H9 (cell line): ENCODE measurements around the gene ARPC4. TPM values are rescaled to one million over a fixed set of nuclear protein-coding genes. Genes with fewer than 3 reads are reported as not detected.
A peak's percentile ranks its signal among the peaks of the same experiment; 100 is the strongest.

Source experiments
- DNase-seq: peaks from one replicate; pipeline ENCODE4 v3.0.0-alpha.2; 2017
- H2AFZ ChIP-seq: one replicate; pipeline ENCODE4 v1.6.1; 2013; ENCODE audit warnings: mild to moderate bottlenecking, low read length, control low read depth, moderate library complexity
- H2AK5ac ChIP-seq: 2 replicates; pipeline ENCODE4 v1.6.1; 2013; ENCODE audit warnings: low read length, control low read depth, mixed read lengths; ENCODE audit not compliant: insufficient read length
- H2BK120ac ChIP-seq: one replicate; pipeline ENCODE4 v1.6.1; 2013; ENCODE audit warnings: low read depth, mild to moderate bottlenecking, low read length, control low read depth, inconsistent platforms; ENCODE audit not compliant: poor library complexity, severe bottlenecking
- H2BK12ac ChIP-seq: 2 replicates; pipeline ENCODE4 v1.6.1; 2013; ENCODE audit warnings: low read length, control low read depth, mixed read lengths, low read depth; ENCODE audit not compliant: insufficient read length
- H2BK15ac ChIP-seq: 2 replicates; pipeline ENCODE4 v1.6.1; 2013; ENCODE audit warnings: low read depth, low read length, control low read depth
- H2BK20ac ChIP-seq: one replicate; pipeline ENCODE4 v1.6.1; 2013; ENCODE audit warnings: low read depth, mild to moderate bottlenecking, low read length, control low read depth, inconsistent platforms; ENCODE audit not compliant: poor library complexity, severe bottlenecking
- H2BK5ac ChIP-seq: 2 replicates; pipeline ENCODE4 v1.6.1; 2013; ENCODE audit warnings: low read length, control low read depth, mixed read lengths; ENCODE audit not compliant: insufficient read length
- H3K14ac ChIP-seq: 2 replicates; pipeline ENCODE4 v1.6.1; 2013; ENCODE audit warnings: low read length, control low read depth; ENCODE audit not compliant: insufficient read depth
- H3K18ac ChIP-seq: 2 replicates; pipeline ENCODE4 v1.6.1; 2013; ENCODE audit warnings: low read depth, mild to moderate bottlenecking, mixed read lengths, low read length, control low read depth; ENCODE audit not compliant: insufficient read length
- H3K23ac ChIP-seq: 2 replicates; pipeline ENCODE4 v1.6.1; 2013; ENCODE audit warnings: low read length, control low read depth, mixed read lengths, low read depth; ENCODE audit not compliant: insufficient read length
- H3K23me2 ChIP-seq: 2 replicates; pipeline ENCODE4 v1.6.1; 2013; ENCODE audit warnings: low read depth, mild to moderate bottlenecking, mixed read lengths, low read length, control low read depth; ENCODE audit not compliant: insufficient read length, poor library complexity, severe bottlenecking
- H3K27ac ChIP-seq: 2 replicates; pipeline ENCODE4 v1.5.1; 2013; ENCODE audit warnings: low read length, control low read depth, mixed read lengths, low read depth; ENCODE audit not compliant: insufficient read length
- H3K27me3 ChIP-seq: 2 replicates; pipeline ENCODE4 v1.6.1; 2013; ENCODE audit warnings: low read length, control low read depth, inconsistent platforms; ENCODE audit not compliant: insufficient read depth
- H3K4ac ChIP-seq: 2 replicates; pipeline ENCODE4 v1.6.1; 2013; ENCODE audit warnings: low read depth, mild to moderate bottlenecking, control low read depth, inconsistent platforms, low read length, moderate library complexity
- H3K4me1 ChIP-seq: 2 replicates; pipeline ENCODE4 v1.6.1; 2013; ENCODE audit warnings: low read length, control low read depth, inconsistent platforms; ENCODE audit not compliant: insufficient read depth
- H3K4me2 ChIP-seq: 2 replicates; pipeline ENCODE4 v1.6.1; 2013; ENCODE audit warnings: low read length, control low read depth, mixed read lengths; ENCODE audit not compliant: insufficient read length, insufficient read depth
- H3K56ac ChIP-seq: 2 replicates; pipeline ENCODE4 v1.6.1; 2013; ENCODE audit warnings: low read depth, mild to moderate bottlenecking, mixed read lengths, low read length, control low read depth; ENCODE audit not compliant: insufficient read length
- H3K79me1 ChIP-seq: 2 replicates; pipeline ENCODE4 v1.6.1; 2013; ENCODE audit warnings: low read depth, mild to moderate bottlenecking, moderate library complexity, low read length, control low read depth, inconsistent platforms; ENCODE audit not compliant: insufficient read depth, poor library complexity, severe bottlenecking
- H3K79me2 ChIP-seq: 2 replicates; pipeline ENCODE4 v1.6.1; 2013; ENCODE audit warnings: low read length, control low read depth, inconsistent platforms; ENCODE audit not compliant: insufficient read depth
- H3K9ac ChIP-seq: 2 replicates; pipeline ENCODE4 v1.6.1; 2013; ENCODE audit warnings: low read length, control low read depth, mixed read lengths; ENCODE audit not compliant: insufficient read length; ENCODE audit errors: extremely low read depth
- H3K9me3 ChIP-seq: one replicate; pipeline ENCODE4 v1.6.1; 2013; ENCODE audit warnings: low read depth, low read length, inconsistent platforms; ENCODE audit not compliant: control insufficient read depth
- H3T11ph ChIP-seq: one replicate; pipeline ENCODE4 v1.6.1; 2013; ENCODE audit warnings: mild to moderate bottlenecking, low read length, control low read depth, inconsistent platforms
- H4K20me1 ChIP-seq: one replicate; pipeline ENCODE4 v1.6.1; 2013; ENCODE audit not compliant: control insufficient read depth, insufficient read length, insufficient read depth
- H4K5ac ChIP-seq: 2 replicates; pipeline ENCODE4 v1.6.1; 2013; ENCODE audit warnings: low read depth, mild to moderate bottlenecking, mixed read lengths, low read length, control low read depth; ENCODE audit not compliant: insufficient read length
- H4K8ac ChIP-seq: replicated peaks from 2 replicates; pipeline ENCODE4 v1.6.1; 2013; ENCODE audit warnings: low read length, control low read depth, mixed read lengths, low read depth; ENCODE audit not compliant: insufficient read length
- H4K91ac ChIP-seq: 2 replicates; pipeline ENCODE4 v1.6.1; 2013; ENCODE audit warnings: low read depth, mild to moderate bottlenecking, moderate library complexity, mixed read lengths, low read length, control low read depth; ENCODE audit not compliant: insufficient read length
- H3K27ac Mint-ChIP-seq, 3 experiments: 2 replicates in 2 of 3; 3 replicates in 1 of 3; pipeline ENCODE4 v1.8.0; 2020 to 2021; ENCODE audit warnings: mixed read lengths in 3 of 3, mild to moderate bottlenecking in 1 of 3, moderate library complexity in 1 of 3
- H3K27me3 Mint-ChIP-seq: 2 replicates; pipeline ENCODE4 v1.8.0; 2021; ENCODE audit warnings: low read depth, mild to moderate bottlenecking, moderate library complexity, mixed read lengths
- H3K36me3 Mint-ChIP-seq, 3 experiments: 2 replicates in 2 of 3; 3 replicates in 1 of 3; pipeline ENCODE4 v1.8.0; 2020 to 2021; ENCODE audit warnings: low read depth in 3 of 3, mixed read lengths in 3 of 3; ENCODE audit not compliant: insufficient read depth in 1 of 3
- H3K4me1 Mint-ChIP-seq, 2 experiments: 2 replicates each; pipeline ENCODE4 v1.8.0; 2020; ENCODE audit warnings: mixed read lengths in 2 of 2
- H3K4me3 Mint-ChIP-seq, 2 experiments: 2 replicates in 1 of 2; 3 replicates in 1 of 2; pipeline ENCODE4 v1.8.0; 2020 to 2021; ENCODE audit warnings: mild to moderate bottlenecking in 2 of 2, mixed read lengths in 2 of 2, moderate library complexity in 1 of 2
- H3K9me3 Mint-ChIP-seq, 2 experiments: 2 replicates in 1 of 2; 3 replicates in 1 of 2; pipeline ENCODE4 v1.8.0; 2020; ENCODE audit warnings: mild to moderate bottlenecking in 2 of 2, mixed read lengths in 2 of 2, moderate library complexity in 1 of 2
- WGBS: extraction: QIAGEN DNeasy Blood & Tissue Kit; methylation state at CpG from one replicate; pipeline ENCODE4 v1.1.7; 2013; ENCODE audit warnings: missing lambda C conversion rate, low lambda C conversion rate, mixed read lengths; ENCODE audit not compliant: insufficient read length; ENCODE audit errors: extremely low coverage; 5-methylcytosine and 5-hydroxymethylcytosine counted together
- total RNA-seq: library from RNA; stranded (reverse); gene quantifications from 2 replicates; pipeline ENCODE4 v1.2.1, GENCODE V29; 2021
- TF ChIP-seq, protein P1 (sequence below): fragments of 200-600 bp; sonication (generic); conservative IDR thresholded peaks from 3 replicates; pipeline ENCODE4 v1.8.0; 2021; ENCODE audit warnings: antibody characterized with exemption, mild to moderate bottlenecking

Gene ARPC4
- total RNA-seq, 1 experiment from 2014 or later = 161 TPM

GRCh38 chr3:9769012-9769411 lies 23.9 kb upstream of the ARPC4 start:
- H4K91ac ChIP-seq = no peak overlapping the region

More at GRCh38 chr3:9769012-9769411, 23.9 kb upstream of the ARPC4 start:
- no peak overlapping the region for H2BK20ac ChIP-seq
- peaks cover 0 to 15% (median 2%) of the 10 kb centered on the region in 3 experiments; a peak in 3 of 7 replicates for H3K36me3 Mint-ChIP-seq
- no peak for DNase-seq
- H2BK12ac ChIP-seq = no peak overlapping the region
- H3K27ac ChIP-seq = no peak overlapping the region
- peak overlapping the region; percentile 63 to 76 for H3K4me3 Mint-ChIP-seq
- 100% methylated on average over 1 of the region's 5 CpGs for WGBS
- no peaks in the 10 kb centered on the region for H3K4me1 ChIP-seq
- H4K5ac ChIP-seq = no peak overlapping the region
- TF ChIP-seq, protein P1, sequence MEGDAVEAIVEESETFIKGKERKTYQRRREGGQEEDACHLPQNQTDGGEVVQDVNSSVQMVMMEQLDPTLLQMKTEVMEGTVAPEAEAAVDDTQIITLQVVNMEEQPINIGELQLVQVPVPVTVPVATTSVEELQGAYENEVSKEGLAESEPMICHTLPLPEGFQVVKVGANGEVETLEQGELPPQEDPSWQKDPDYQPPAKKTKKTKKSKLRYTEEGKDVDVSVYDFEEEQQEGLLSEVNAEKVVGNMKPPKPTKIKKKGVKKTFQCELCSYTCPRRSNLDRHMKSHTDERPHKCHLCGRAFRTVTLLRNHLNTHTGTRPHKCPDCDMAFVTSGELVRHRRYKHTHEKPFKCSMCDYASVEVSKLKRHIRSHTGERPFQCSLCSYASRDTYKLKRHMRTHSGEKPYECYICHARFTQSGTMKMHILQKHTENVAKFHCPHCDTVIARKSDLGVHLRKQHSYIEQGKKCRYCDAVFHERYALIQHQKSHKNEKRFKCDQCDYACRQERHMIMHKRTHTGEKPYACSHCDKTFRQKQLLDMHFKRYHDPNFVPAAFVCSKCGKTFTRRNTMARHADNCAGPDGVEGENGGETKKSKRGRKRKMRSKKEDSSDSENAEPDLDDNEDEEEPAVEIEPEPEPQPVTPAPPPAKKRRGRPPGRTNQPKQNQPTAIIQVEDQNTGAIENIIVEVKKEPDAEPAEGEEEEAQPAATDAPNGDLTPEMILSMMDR = no peak
- H2BK5ac ChIP-seq = no peak overlapping the region
- H3K23me2 ChIP-seq = no peaks in the 10 kb centered on the region
- no peaks in the 10 kb centered on the region for H3K9me3 Mint-ChIP-seq
- peaks cover 21 to 32% of the 10 kb centered on the region in 2 experiments for H3K4me1 Mint-ChIP-seq
- H4K8ac ChIP-seq = no peak overlapping the region
- no peaks in the 10 kb centered on the region for H3K79me1 ChIP-seq
- no peak overlapping the region for H2BK15ac ChIP-seq
- peaks cover 58% of the 10 kb centered on the region for H3K27me3 Mint-ChIP-seq
- no peaks in the 10 kb centered on the region for H3K9me3 ChIP-seq
- no peak overlapping the region for H2BK120ac ChIP-seq
- H3T11ph ChIP-seq = no peak overlapping the region
- no peak overlapping the region for H3K56ac ChIP-seq
- no peak overlapping the region for H3K4ac ChIP-seq
- H3K9ac ChIP-seq = no peak overlapping the region
- no peaks in the 10 kb centered on the region for H4K20me1 ChIP-seq
- H3K27ac Mint-ChIP-seq = peak overlapping the region in 1 of 3 experiments; percentile 79; a peak in 1 of 7 replicates
- H3K18ac ChIP-seq = no peak overlapping the region
- no peak overlapping the region for H3K4me2 ChIP-seq
- H2AK5ac ChIP-seq = no peak overlapping the region
- H3K23ac ChIP-seq = no peak overlapping the region
- no peaks in the 10 kb centered on the region; the same call in 1 of the 2 replicates for H3K27me3 ChIP-seq
- no peaks in the 10 kb centered on the region for H3K79me2 ChIP-seq
- no peak overlapping the region for H2AFZ ChIP-seq
- H3K14ac ChIP-seq = no peak overlapping the region
